Omental fat pad (tissue), 4 donors: Measurements from ENCODE around the gene PPIP5K1. TPM values are rescaled to one million over a fixed set of nuclear protein-coding genes. Genes with fewer than 3 reads are reported as not detected.

Experiments
- ATAC-seq: fragments of 150-250 bp; one replicate; pipeline ENCODE4 v1.9.1; 2016; ENCODE audit warnings: mild to moderate bottlenecking, moderate library complexity; ENCODE audit not compliant: low FRiP score
- DNase-seq: peaks from one replicate; pipeline ENCODE4 v3.0.0-alpha.2; 2019; ENCODE audit warnings: low spot score
- total RNA-seq, 4 donors: library from RNA; depleted of rRNA; stranded (reverse); fragments of >200 nt; gene quantifications; one replicate each; pipeline ENCODE4 v1.1.0, GENCODE V29; 2016
- TF ChIP-seq, protein P1 (sequence below), 3 donors: fragments of 450-650 bp; IDR thresholded peaks; one replicate each; pipeline ENCODE4 v1.5.1; 2016 to 2017; ENCODE audit warnings: antibody characterized with exemption in 3 of 3, mild to moderate bottlenecking in 3 of 3, moderate library complexity in 2 of 3

PPIP5K1 gene
- total RNA-seq, 4 donors from 2014 or later = 18.2 to 46.8 (median 24.7) TPM

DNA sequence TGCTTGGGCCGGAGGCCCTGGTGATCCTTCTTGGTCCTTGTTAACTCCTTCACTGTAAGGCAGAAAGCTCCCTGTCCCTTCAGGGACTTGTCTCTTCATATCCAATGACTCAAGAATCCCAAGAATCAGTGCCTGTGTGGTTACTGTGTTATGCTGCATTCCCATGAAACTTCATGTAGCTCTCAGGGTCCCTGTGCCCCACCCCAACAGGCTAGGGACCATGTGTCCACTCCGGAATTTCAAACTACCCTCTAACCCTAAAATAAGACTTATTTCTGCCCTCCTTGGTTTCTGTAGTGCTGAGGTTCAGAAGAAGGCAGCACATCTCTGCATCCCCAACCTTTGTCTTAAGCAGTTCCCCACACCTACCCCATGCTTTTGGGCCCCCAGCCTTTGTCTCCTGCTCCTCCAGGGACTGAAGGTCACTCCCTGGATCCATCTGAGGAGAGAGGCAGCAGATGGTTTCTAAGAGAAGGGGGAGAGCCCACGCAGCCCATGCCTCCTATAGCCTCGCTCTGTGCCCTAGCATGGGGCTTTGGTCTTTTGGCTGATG lies 73.1 kb downstream of the PPIP5K1 start:
- ATAC-seq = no peak
- TF ChIP-seq, protein P1, sequence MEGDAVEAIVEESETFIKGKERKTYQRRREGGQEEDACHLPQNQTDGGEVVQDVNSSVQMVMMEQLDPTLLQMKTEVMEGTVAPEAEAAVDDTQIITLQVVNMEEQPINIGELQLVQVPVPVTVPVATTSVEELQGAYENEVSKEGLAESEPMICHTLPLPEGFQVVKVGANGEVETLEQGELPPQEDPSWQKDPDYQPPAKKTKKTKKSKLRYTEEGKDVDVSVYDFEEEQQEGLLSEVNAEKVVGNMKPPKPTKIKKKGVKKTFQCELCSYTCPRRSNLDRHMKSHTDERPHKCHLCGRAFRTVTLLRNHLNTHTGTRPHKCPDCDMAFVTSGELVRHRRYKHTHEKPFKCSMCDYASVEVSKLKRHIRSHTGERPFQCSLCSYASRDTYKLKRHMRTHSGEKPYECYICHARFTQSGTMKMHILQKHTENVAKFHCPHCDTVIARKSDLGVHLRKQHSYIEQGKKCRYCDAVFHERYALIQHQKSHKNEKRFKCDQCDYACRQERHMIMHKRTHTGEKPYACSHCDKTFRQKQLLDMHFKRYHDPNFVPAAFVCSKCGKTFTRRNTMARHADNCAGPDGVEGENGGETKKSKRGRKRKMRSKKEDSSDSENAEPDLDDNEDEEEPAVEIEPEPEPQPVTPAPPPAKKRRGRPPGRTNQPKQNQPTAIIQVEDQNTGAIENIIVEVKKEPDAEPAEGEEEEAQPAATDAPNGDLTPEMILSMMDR (IDR thresholded peaks at IDR 0.05) = no peak
- DNase-seq = no peak

GRCh38 chr15:43516185-43516584 lies 73.8 kb downstream of the PPIP5K1 start:
- TF ChIP-seq, protein P1 (IDR thresholded peaks at IDR 0.05) = no peak
- DNase-seq (no peak), ATAC-seq (no peak)

DNA sequence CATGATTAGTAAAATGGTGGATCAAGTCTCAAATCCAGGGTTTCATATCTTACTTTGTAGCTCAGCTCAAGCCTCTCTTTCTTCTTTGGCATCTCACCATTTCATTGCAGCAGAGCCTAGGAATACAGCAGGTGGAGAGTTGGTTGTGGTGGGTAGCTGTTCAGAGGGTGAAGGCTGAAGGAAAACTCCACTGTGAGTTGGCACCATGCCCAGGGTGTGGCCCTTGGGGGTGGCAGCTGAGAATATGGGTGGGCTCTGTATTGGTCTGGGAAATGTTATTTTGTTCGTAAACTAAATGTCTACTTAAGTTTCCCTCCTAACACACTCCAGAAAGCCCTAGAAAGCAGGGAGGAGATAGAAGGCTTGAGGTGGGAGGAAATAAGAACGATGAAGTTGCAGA lies 74.3 kb downstream of the PPIP5K1 start:
- TF ChIP-seq, protein P1 (IDR thresholded peaks at IDR 0.05) = no peak
- ATAC-seq (no peak), DNase-seq (no peak)

GRCh38 chr15:43514241-43515057 lies 75.6 kb downstream of the PPIP5K1 start:
- no peak for ATAC-seq
- TF ChIP-seq, protein P1 (IDR thresholded peaks at IDR 0.05) = no peak
- no peak for DNase-seq

DNA sequence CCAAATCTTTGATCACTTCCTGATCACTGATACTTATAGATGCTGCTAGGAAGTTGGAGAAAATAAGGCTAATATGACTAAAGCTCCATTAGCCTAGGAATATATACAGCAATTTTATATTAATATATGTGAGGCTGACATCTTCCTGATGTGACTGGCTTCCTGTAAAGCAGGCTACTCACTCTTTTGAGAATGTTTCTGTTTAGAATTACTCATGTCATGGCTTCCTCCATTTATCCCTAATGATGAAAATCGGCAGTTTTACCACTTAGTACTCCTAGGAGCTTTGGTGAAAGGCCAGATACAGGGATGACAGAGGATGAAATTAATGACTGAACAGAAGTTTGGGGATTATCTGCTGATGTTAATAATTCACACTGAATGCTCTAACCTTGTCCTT lies 76.5 kb downstream of the PPIP5K1 start:
- ATAC-seq = no peak
- TF ChIP-seq, protein P1 (IDR thresholded peaks at IDR 0.05) = no peak
- DNase-seq = no peak

GRCh38 chr15:43511012-43511885 lies 78.8 kb downstream of the PPIP5K1 start:
- TF ChIP-seq, protein P1 (IDR thresholded peaks at IDR 0.05) = no peak
- ATAC-seq (no peak), DNase-seq (no peak)
